HEK293 (cell line): ENCODE results near the gene MTR.

Source experiments
- CTCF ChIA-PET: fragments of 350-600 bp; formaldehyde crosslinking; extraction: SDS; loops from one replicate; lab custom pipeline; 2021; ENCODE audit warnings: antibody characterized with exemption; lab: Yijun Ruan, JAX
- POLR2A ChIA-PET: fragments of 300-600 bp; formaldehyde crosslinking; extraction: SDS; loops from one replicate; lab custom pipeline; 2020; ENCODE audit warnings: antibody characterized with exemption, inconsistent platforms; lab: Yijun Ruan, JAX
- H3K27ac ChIP-seq: fragments of 200-500 bp; sonication (Bioruptor generic); 2 replicates; pipeline ENCODE4 v1.5.1; 2014; ENCODE audit warnings: low read depth, low read length, control low read depth, inconsistent platforms; ENCODE audit errors: extremely low read depth
- H3K36me3 ChIP-seq, 2 experiments: fragments of 200-500 bp in 1 of 2; sonication (Bioruptor generic) in 1 of 2; 1 replicate in 1 of 2; 2 replicates in 1 of 2; pipeline ENCODE4 v1.5.1; 2014 to 2017; ENCODE audit warnings: inconsistent platforms in 2 of 2, low read length in 2 of 2; ENCODE audit not compliant: control insufficient read depth in 2 of 2, insufficient read depth in 1 of 2
- H3K4me1 ChIP-seq: fragments of 200-500 bp; sonication (Bioruptor generic); 2 replicates; pipeline ENCODE4 v1.5.1; 2014; ENCODE audit warnings: mild to moderate bottlenecking, low read length, inconsistent platforms; ENCODE audit not compliant: control insufficient read depth, insufficient read depth
- H3K4me3 ChIP-seq: 2 replicates; pipeline ENCODE4 v1.5.1; 2011; ENCODE audit warnings: low read depth, mild to moderate bottlenecking, control low read depth, low read length, moderate library complexity
- H3K9me3 ChIP-seq: fragments of 200-500 bp; sonication (Bioruptor generic); 2 replicates; pipeline ENCODE4 v1.5.1; 2014; ENCODE audit warnings: low read depth, low read length, inconsistent platforms; ENCODE audit not compliant: control insufficient read depth, insufficient read depth
- BCL11A ChIP-seq: fragments of 450-650 bp; formaldehyde crosslinking; IDR thresholded peaks from 2 replicates; pipeline ENCODE4 v1.5.1; 2016; ENCODE audit warnings: low read depth, missing biosample characterization, missing genetic modification characterization
- GLI2 ChIP-seq: fragments of 450-650 bp; formaldehyde crosslinking; IDR thresholded peaks from 2 replicates; pipeline ENCODE4; 2017; ENCODE audit warnings: missing biosample characterization, missing genetic modification characterization, low read depth, borderline replicate concordance
- MZF1 ChIP-seq: fragments of 450-650 bp; formaldehyde crosslinking; IDR thresholded peaks from 2 replicates; pipeline ENCODE4 v1.5.1; 2017; ENCODE audit warnings: missing biosample characterization, missing genetic modification characterization, borderline replicate concordance
- OVOL3 ChIP-seq: fragments of 450-650 bp; formaldehyde crosslinking; IDR thresholded peaks from 2 replicates; pipeline ENCODE4 v1.5.1; 2016; ENCODE audit warnings: missing biosample characterization, missing genetic modification characterization
- RBAK ChIP-seq: fragments of 450-650 bp; formaldehyde crosslinking; IDR thresholded peaks from 2 replicates; pipeline ENCODE4 v1.5.1; 2016; ENCODE audit warnings: missing biosample characterization, missing genetic modification characterization
- REPIN1 ChIP-seq: fragments of 450-650 bp; formaldehyde crosslinking; IDR thresholded peaks from 2 replicates; pipeline ENCODE4 v1.5.1; 2017; ENCODE audit warnings: missing biosample characterization, missing genetic modification characterization, low read depth
- SCRT2 ChIP-seq: fragments of 450-650 bp; formaldehyde crosslinking; IDR thresholded peaks from 2 replicates; pipeline ENCODE4 v1.5.1; 2016; ENCODE audit warnings: missing biosample characterization, missing genetic modification characterization
- SP7 ChIP-seq: fragments of 450-650 bp; formaldehyde crosslinking; IDR thresholded peaks from 2 replicates; pipeline ENCODE4 v1.5.1; 2016; ENCODE audit warnings: missing biosample characterization, missing genetic modification characterization
- TCF7L2 ChIP-seq: IDR thresholded peaks from 2 replicates; pipeline ENCODE4 v1.6.1; 2011; ENCODE audit warnings: low read depth, mild to moderate bottlenecking, inconsistent platforms, low read length, moderate library complexity, borderline replicate concordance
- YY2 ChIP-seq: fragments of 450-650 bp; formaldehyde crosslinking; IDR thresholded peaks from 2 replicates; pipeline ENCODE4 v1.5.1; 2016; ENCODE audit warnings: missing biosample characterization, missing genetic modification characterization
- ZBTB8A ChIP-seq: fragments of 450-650 bp; formaldehyde crosslinking; IDR thresholded peaks from 2 replicates; pipeline ENCODE4 v1.5.1; 2016; ENCODE audit warnings: missing biosample characterization, missing genetic modification characterization
- ZNF121 ChIP-seq: fragments of 450-650 bp; formaldehyde crosslinking; IDR thresholded peaks from 2 replicates; pipeline ENCODE4 v1.5.1; 2016; ENCODE audit warnings: missing biosample characterization, missing genetic modification characterization
- ZNF19 ChIP-seq: fragments of 450-650 bp; formaldehyde crosslinking; IDR thresholded peaks from 2 replicates; pipeline ENCODE4; 2016; ENCODE audit warnings: missing biosample characterization, missing genetic modification characterization, low read depth
- ZNF2 ChIP-seq: fragments of 450-650 bp; formaldehyde crosslinking; IDR thresholded peaks from 2 replicates; pipeline ENCODE4 v1.5.1; 2016; ENCODE audit warnings: missing biosample characterization, missing genetic modification characterization
- ZNF223 ChIP-seq: fragments of 450-650 bp; formaldehyde crosslinking; IDR thresholded peaks from 2 replicates; pipeline ENCODE4 v1.5.1; 2016; ENCODE audit warnings: missing biosample characterization, missing genetic modification characterization
- ZNF302 ChIP-seq: fragments of 450-650 bp; formaldehyde crosslinking; IDR thresholded peaks from 2 replicates; pipeline ENCODE4 v1.5.1; 2016; ENCODE audit warnings: missing biosample characterization, missing genetic modification characterization, low read depth
- ZNF416 ChIP-seq: fragments of 450-650 bp; formaldehyde crosslinking; IDR thresholded peaks from 2 replicates; pipeline ENCODE4 v1.5.1; 2016; ENCODE audit warnings: missing biosample characterization, missing genetic modification characterization
- ZNF433 ChIP-seq: fragments of 450-650 bp; formaldehyde crosslinking; IDR thresholded peaks from 2 replicates; pipeline ENCODE4 v1.5.1; 2016; ENCODE audit warnings: missing biosample characterization, missing genetic modification characterization, low read depth
- ZNF548 ChIP-seq: fragments of 450-650 bp; formaldehyde crosslinking; IDR thresholded peaks from 2 replicates; pipeline ENCODE4 v1.5.1; 2016; ENCODE audit warnings: missing biosample characterization, missing genetic modification characterization
- ZNF558 ChIP-seq: fragments of 450-650 bp; formaldehyde crosslinking; IDR thresholded peaks from 2 replicates; pipeline ENCODE4 v1.5.1; 2016; ENCODE audit warnings: missing biosample characterization, missing genetic modification characterization
- ZNF626 ChIP-seq: fragments of 450-650 bp; sonication (Bioruptor Pico); formaldehyde crosslinking; IDR thresholded peaks from 2 replicates; pipeline ENCODE4 v1.5.1; 2018; ENCODE audit warnings: missing biosample characterization, missing genetic modification characterization, inconsistent platforms
- ZNF629 ChIP-seq: fragments of 450-650 bp; formaldehyde crosslinking; IDR thresholded peaks from 2 replicates; pipeline ENCODE4 v1.5.1; 2017; ENCODE audit warnings: missing biosample characterization, missing genetic modification characterization
- ZNF658 ChIP-seq: fragments of 450-650 bp; formaldehyde crosslinking; IDR thresholded peaks from 2 replicates; pipeline ENCODE4; 2016; ENCODE audit warnings: missing biosample characterization, missing genetic modification characterization
- ZNF660 ChIP-seq: fragments of 450-650 bp; IDR thresholded peaks from 2 replicates; pipeline ENCODE4 v1.5.1; 2018; ENCODE audit warnings: missing biosample characterization, mild to moderate bottlenecking, missing genetic modification characterization
- ZNF76 ChIP-seq: fragments of 450-650 bp; formaldehyde crosslinking; IDR thresholded peaks from 2 replicates; pipeline ENCODE4; 2016; ENCODE audit warnings: low read depth, missing biosample characterization, missing genetic modification characterization, borderline replicate concordance
- ZNF785 ChIP-seq: fragments of 450-650 bp; formaldehyde crosslinking; IDR thresholded peaks from 2 replicates; pipeline ENCODE4 v1.5.1; 2016; ENCODE audit warnings: missing biosample characterization, missing genetic modification characterization
- ZSCAN16 ChIP-seq: fragments of 450-650 bp; formaldehyde crosslinking; IDR thresholded peaks from 2 replicates; pipeline ENCODE4 v1.5.1; 2016; ENCODE audit warnings: missing biosample characterization, missing genetic modification characterization
- ZXDB ChIP-seq: fragments of 450-650 bp; formaldehyde crosslinking; IDR thresholded peaks from 2 replicates; pipeline ENCODE4 v1.5.1; 2016; ENCODE audit warnings: missing biosample characterization, missing genetic modification characterization
- TF ChIP-seq, protein P1 (sequence below): fragments of 450-650 bp; formaldehyde crosslinking; IDR thresholded peaks from 2 replicates; pipeline ENCODE4 v1.5.1; 2016; ENCODE audit warnings: missing biosample characterization, missing genetic modification characterization
- TF ChIP-seq, protein P2 (sequence below): fragments of 450-650 bp; formaldehyde crosslinking; IDR thresholded peaks from 2 replicates; pipeline ENCODE4 v1.5.1; 2016; ENCODE audit warnings: missing biosample characterization, missing genetic modification characterization
- TF ChIP-seq, protein P3 (sequence below): fragments of 450-650 bp; formaldehyde crosslinking; IDR thresholded peaks from 2 replicates; pipeline ENCODE4 v1.5.1; 2017; ENCODE audit warnings: missing biosample characterization, missing genetic modification characterization

MTR gene

DNA sequence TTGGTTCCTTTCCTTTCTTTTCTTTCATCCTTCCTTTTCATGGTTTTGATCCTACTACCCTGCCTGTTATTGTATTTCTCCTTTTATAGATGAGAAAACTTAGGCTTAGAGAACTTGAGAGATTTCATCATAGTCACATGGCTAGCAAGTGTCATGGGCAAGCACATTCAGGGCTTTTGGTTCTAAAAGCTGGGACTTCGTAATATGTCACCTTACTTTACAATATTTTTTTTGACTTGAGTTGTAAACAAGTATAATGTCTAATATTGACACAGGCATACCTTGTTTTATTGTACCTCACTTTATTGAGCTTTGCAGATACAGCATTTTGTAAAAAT, 70.7 kb downstream of the MTR start:
- Histone ChIP-seq H3K27ac (no peak overlapping the region), H3K4me1 (no peaks in the 10 kb centered on the region), H3K4me3 (no peak overlapping the region), H3K36me3 (peaks cover 30 to 79% of the 10 kb centered on the region in 2 experiments), H3K9me3 (no peaks in the 10 kb centered on the region)
- CTCF ChIA-PET: interaction anchor here (1.4 kb wide), 1 partner anchor 257 kb away, joined by 5 read pairs; no protein-coding TSS in a partner anchor
- POLR2A ChIA-PET: no interaction called here
- TF ChIP-seq ZNF548 (tag by site-specific recombination): no peak
- no peak for TF ChIP-seq REPIN1 (tag by site-specific recombination)
- TF ChIP-seq ZNF658 (tag by site-specific recombination): no peak
- no peak for TF ChIP-seq ZNF416 (tag by site-specific recombination)
- TF ChIP-seq, protein P1, sequence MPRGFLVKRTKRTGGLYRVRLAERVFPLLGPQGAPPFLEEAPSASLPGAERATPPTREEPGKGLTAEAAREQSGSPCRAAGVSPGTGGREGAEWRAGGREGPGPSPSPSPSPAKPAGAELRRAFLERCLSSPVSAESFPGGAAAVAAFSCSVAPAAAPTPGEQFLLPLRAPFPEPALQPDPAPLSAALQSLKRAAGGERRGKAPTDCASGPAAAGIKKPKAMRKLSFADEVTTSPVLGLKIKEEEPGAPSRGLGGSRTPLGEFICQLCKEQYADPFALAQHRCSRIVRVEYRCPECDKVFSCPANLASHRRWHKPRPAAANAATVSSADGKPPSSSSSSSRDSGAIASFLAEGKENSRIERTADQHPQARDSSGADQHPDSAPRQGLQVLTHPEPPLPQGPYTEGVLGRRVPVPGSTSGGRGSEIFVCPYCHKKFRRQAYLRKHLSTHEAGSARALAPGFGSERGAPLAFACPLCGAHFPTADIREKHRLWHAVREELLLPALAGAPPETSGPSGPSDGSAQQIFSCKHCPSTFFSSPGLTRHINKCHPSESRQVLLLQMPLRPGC (tag by site-specific recombination): no peak
- no peak for TF ChIP-seq ZBTB8A (tag by site-specific recombination)
- no peak for TF ChIP-seq ZNF76 (tag by site-specific recombination)
- TF ChIP-seq OVOL3 (tag by site-specific recombination): no peak
- TF ChIP-seq, protein P2, sequence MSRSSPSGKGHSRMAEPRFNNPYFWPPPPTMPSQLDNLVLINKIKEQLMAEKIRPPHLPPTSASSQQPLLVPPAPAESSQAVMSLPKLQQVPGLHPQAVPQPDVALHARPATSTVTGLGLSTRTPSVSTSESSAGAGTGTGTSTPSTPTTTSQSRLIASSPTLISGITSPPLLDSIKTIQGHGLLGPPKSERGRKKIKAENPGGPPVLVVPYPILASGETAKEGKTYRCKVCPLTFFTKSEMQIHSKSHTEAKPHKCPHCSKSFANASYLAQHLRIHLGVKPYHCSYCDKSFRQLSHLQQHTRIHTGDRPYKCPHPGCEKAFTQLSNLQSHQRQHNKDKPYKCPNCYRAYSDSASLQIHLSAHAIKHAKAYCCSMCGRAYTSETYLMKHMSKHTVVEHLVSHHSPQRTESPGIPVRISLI (tag by site-specific recombination): no peak
- no peak for TF ChIP-seq ZNF302 (tag by site-specific recombination)
- TF ChIP-seq, protein P3, sequence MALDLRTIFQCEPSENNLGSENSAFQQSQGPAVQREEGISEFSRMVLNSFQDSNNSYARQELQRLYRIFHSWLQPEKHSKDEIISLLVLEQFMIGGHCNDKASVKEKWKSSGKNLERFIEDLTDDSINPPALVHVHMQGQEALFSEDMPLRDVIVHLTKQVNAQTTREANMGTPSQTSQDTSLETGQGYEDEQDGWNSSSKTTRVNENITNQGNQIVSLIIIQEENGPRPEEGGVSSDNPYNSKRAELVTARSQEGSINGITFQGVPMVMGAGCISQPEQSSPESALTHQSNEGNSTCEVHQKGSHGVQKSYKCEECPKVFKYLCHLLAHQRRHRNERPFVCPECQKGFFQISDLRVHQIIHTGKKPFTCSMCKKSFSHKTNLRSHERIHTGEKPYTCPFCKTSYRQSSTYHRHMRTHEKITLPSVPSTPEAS (tag by site-specific recombination): no peak
- no peak for TF ChIP-seq ZNF121 (tag by site-specific recombination)
- no peak for TF ChIP-seq RBAK (tag by site-specific recombination)
- TF ChIP-seq ZSCAN16 (tag by site-specific recombination): no peak
- TF ChIP-seq ZNF223 (tag by site-specific recombination): no peak
- TF ChIP-seq ZNF433 (tag by site-specific recombination): no peak
- TF ChIP-seq ZNF629 (tag by site-specific recombination): no peak
- TF ChIP-seq ZNF558 (tag by site-specific recombination): no peak
- no peak for TF ChIP-seq ZXDB
- no peak for TF ChIP-seq BCL11A (tag by site-specific recombination)

DNA sequence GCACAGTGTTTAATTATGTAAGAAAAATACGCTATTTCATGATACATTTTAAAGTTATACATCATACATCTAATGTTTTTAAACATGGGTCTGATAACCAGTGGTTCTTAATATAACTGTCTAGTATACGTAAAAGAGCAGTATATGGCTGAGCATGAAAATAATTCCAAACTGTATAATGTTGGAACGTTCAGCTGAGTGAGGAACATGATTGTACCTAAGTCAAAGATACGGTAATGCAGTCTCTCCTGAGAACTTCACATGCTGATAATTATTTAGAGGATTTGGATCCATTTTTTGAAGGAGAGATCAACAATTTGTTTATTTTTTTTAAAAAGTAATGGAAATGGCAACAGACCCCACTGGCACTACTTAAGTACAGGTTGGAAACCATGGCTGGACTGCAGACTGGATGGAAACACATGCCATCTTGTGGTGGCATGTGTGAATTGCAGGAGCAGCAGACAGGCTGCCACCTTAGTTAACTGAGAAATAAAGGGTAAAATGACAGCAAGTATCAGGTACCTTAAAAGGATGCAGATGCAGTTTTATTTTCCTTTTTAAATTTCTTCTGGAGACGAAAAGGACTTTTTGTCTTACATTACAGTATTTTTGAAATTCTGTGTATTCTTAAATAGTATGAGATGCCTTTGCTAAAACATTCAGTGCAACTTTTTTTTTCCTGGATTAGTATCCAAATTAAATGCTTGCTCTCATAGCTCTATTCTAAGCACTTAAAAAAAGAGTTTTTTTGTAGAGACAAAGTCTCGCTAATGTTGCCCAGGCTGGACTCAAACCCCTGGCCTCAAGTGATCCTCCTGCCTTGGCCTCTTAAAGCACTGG, 73.8 kb downstream of the MTR start:
- POLR2A ChIA-PET: no interaction called here
- H3K4me3 ChIP-seq: no peak overlapping the region
- peaks cover 15 to 60% of the 10 kb centered on the region in 2 experiments for H3K36me3 ChIP-seq
- no peaks in the 10 kb centered on the region for H3K9me3 ChIP-seq
- CTCF ChIA-PET: interaction anchor here (0.6 to 3.5 kb wide), 26 partner anchors 10 to 1008 kb away, joined by 3 to 18 read pairs (median 3); partner anchors contain the start of gene HEATR1
- no peaks in the 10 kb centered on the region for H3K4me1 ChIP-seq
- no peak overlapping the region for H3K27ac ChIP-seq
- TF ChIP-seq ZBTB8A (tag by site-specific recombination): no peak
- TF ChIP-seq TCF7L2: no peak
- TF ChIP-seq SP7: no peak
- TF ChIP-seq ZNF2 (tag by site-specific recombination): peak; percentile 67; the same call in 1 of the 2 replicates
- no peak for TF ChIP-seq ZNF19 (tag by site-specific recombination)
- peak; percentile 72; the same call in 1 of the 2 replicates for TF ChIP-seq ZNF660 (tag by site-specific recombination)
- 0 out of 2 replicates have a peak, but pooled peaks have one; percentile 25 for TF ChIP-seq SCRT2 (tag by site-specific recombination)
- TF ChIP-seq GLI2: no peak
- 0 out of 2 replicates have a peak, but pooled peaks have one; percentile 20 for TF ChIP-seq MZF1 (tag by site-specific recombination)
- TF ChIP-seq ZNF626 (tag by site-specific recombination): 0 out of 2 replicates have a peak, but pooled peaks have one; percentile 44
- no peak for TF ChIP-seq ZNF785 (tag by site-specific recombination)
- TF ChIP-seq, protein P2 (tag by site-specific recombination): 0 out of 2 replicates have a peak, but pooled peaks have one; percentile 40
- no peak for TF ChIP-seq YY2 (tag by site-specific recombination)
